Memory B cell (primary cell): ENCODE data around the gene ZNF878.

ENCODE experiments used
- ATAC-seq: fragments of 150-1000 bp; cut with Tn5 transposase; 2 replicates; pipeline ENCODE4 v1.10.0; 2021; ENCODE audit warnings: low read depth, mild to moderate bottlenecking, moderate library complexity
- DNase-seq, 2 donors: peaks; one replicate each; pipeline ENCODE4 v3.0.0; 2022; ENCODE audit warnings: low spot score in 2 of 2
- H3K27ac Mint-ChIP-seq: one replicate; pipeline ENCODE4 v1.8.0; 2022; ENCODE audit warnings: mild to moderate bottlenecking, moderate library complexity, mixed read lengths
- H3K27me3 Mint-ChIP-seq: one replicate; pipeline ENCODE4 v1.8.0; 2022; ENCODE audit warnings: mixed read lengths
- H3K36me3 Mint-ChIP-seq: one replicate; pipeline ENCODE4 v1.8.0; 2022; ENCODE audit warnings: mild to moderate bottlenecking, mixed read lengths
- H3K4me1 Mint-ChIP-seq: one replicate; pipeline ENCODE4 v1.8.0; 2022; ENCODE audit warnings: mixed read lengths
- H3K4me3 Mint-ChIP-seq: one replicate; pipeline ENCODE4 v1.8.0; 2022; ENCODE audit warnings: mild to moderate bottlenecking, moderate library complexity, mixed read lengths
- H3K9me3 Mint-ChIP-seq: one replicate; pipeline ENCODE4 v1.8.0; 2022; ENCODE audit warnings: mixed read lengths

Gene ZNF878

GRCh38 chr19:11995174-11995573 lies 57.6 kb downstream of the ZNF878 start:
- Mint-ChIP-seq H3K4me3 (no peak overlapping the region), H3K27ac (no peak overlapping the region), H3K9me3 (no peaks in the 10 kb centered on the region), H3K27me3 (no peaks in the 10 kb centered on the region), H3K36me3 (no peaks in the 10 kb centered on the region), H3K4me1 (peaks cover 17% of the 10 kb centered on the region)
- no peak for ATAC-seq
- no peak for DNase-seq
